Measurements from ENCODE around the gene DNAH1. TPM values are rescaled to one million over a fixed set of nuclear protein-coding genes. Genes with fewer than 3 reads are reported as not detected.
A peak's percentile ranks its signal among the peaks of the same experiment; 100 is the strongest.

Gene DNAH1
- total and polyA plus RNA-seq, 2 donors from 2014 or later, result 1.7 to 12.1 TPM

DNA sequence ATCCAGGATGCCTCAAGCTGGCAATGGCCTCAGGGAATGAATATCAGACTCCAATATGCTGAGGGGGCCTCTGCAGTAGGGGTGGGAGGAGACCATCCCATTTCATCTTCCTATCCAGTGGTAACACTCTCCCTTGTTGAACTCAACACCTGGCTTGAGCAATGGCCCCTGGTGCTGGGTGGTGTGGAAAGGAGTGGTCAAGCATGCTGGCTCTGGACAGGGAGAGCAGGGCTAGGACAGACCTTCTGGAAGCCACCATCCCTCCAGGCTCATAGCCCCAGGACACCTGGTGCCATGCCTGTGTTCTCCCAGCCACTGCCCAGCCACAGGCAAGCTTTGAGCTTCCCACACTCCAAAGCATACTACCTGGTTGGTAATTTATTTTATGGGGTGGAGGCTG is 9.6 kb downstream of the DNAH1 start:
- FAIRE-seq, result no peak
- H3K27ac ChIP-seq (ENCODE audit: low read depth in 2 of 2, low read length in 2 of 2), result no peak overlapping the region
- H3K9me3 ChIP-seq (ENCODE audit: control insufficient read depth in 2 of 3, insufficient read depth in 1 of 3, low read length in 3 of 3), result no peaks in the 10 kb centered on the region
- no peaks in the 10 kb centered on the region for H3K27me3 ChIP-seq (ENCODE audit: control insufficient read depth, insufficient read depth, low read length)
- intact Hi-C loops (cut with DNase I), result no loop called here
- peaks cover 0 to 11% (median 0%) of the 10 kb centered on the region in 3 donors for H3K4me1 ChIP-seq (ENCODE audit: control insufficient read depth in 2 of 3, insufficient read depth in 2 of 3, low read depth in 1 of 3, low read length in 3 of 3)
- peak in 1 of 5 donors; percentile 30 for DNase-seq
- no peak overlapping the region for H3K4me3 ChIP-seq (ENCODE audit: low read length in 3 of 3)
- H3K36me3 ChIP-seq (ENCODE audit: control insufficient read depth in 2 of 3, insufficient read depth in 3 of 3, low read length in 3 of 3), result no peaks in the 10 kb centered on the region
- TF ChIP-seq, protein P1, sequence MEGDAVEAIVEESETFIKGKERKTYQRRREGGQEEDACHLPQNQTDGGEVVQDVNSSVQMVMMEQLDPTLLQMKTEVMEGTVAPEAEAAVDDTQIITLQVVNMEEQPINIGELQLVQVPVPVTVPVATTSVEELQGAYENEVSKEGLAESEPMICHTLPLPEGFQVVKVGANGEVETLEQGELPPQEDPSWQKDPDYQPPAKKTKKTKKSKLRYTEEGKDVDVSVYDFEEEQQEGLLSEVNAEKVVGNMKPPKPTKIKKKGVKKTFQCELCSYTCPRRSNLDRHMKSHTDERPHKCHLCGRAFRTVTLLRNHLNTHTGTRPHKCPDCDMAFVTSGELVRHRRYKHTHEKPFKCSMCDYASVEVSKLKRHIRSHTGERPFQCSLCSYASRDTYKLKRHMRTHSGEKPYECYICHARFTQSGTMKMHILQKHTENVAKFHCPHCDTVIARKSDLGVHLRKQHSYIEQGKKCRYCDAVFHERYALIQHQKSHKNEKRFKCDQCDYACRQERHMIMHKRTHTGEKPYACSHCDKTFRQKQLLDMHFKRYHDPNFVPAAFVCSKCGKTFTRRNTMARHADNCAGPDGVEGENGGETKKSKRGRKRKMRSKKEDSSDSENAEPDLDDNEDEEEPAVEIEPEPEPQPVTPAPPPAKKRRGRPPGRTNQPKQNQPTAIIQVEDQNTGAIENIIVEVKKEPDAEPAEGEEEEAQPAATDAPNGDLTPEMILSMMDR (IDR thresholded peaks at IDR 0.05; ENCODE audit: borderline replicate concordance, extremely low read depth, insufficient read depth), result no peak
- no peak overlapping the region for H3K9ac ChIP-seq (ENCODE audit: low read length in 3 of 3)

DNA sequence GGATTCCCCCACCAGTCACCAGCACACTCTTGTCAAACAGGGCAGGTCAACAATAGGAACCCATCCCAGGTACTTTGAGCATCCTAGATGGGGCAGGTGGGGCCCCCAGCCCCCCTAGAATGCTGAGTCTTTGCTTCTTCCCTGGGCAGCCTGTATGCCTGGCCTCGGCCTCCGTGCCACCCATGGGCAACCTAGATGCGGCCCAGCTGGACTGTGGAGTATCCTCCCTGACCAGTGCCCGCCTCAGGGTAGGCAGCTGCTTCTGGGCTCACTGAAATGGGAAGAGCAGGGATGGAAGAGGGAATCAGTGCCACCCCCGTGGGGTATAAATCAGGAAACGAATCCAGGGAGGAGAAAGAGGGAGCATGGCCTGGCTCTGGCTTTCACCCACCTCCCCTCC is 10.9 kb downstream of the DNAH1 start:
- FAIRE-seq (no peak), DNase-seq (peak in 1 of 5 donors; percentile 53)
- Histone ChIP-seq H3K9ac (ENCODE audit: low read length in 3 of 3) (no peak overlapping the region), H3K9me3 (ENCODE audit: control insufficient read depth in 2 of 3, insufficient read depth in 1 of 3, low read length in 3 of 3) (no peaks in the 10 kb centered on the region), H3K36me3 (ENCODE audit: control insufficient read depth in 2 of 3, insufficient read depth in 3 of 3, low read length in 3 of 3) (no peaks in the 10 kb centered on the region), H3K4me1 (ENCODE audit: control insufficient read depth in 2 of 3, insufficient read depth in 2 of 3, low read depth in 1 of 3, low read length in 3 of 3) (peaks cover 0 to 11% (median 0%) of the 10 kb centered on the region in 3 donors), H3K27ac (ENCODE audit: low read depth in 2 of 2, low read length in 2 of 2) (no peak overlapping the region), H3K27me3 (ENCODE audit: control insufficient read depth, insufficient read depth, low read length) (no peaks in the 10 kb centered on the region), H3K4me3 (ENCODE audit: low read length in 3 of 3) (no peak overlapping the region)
- TF ChIP-seq, protein P1 (IDR thresholded peaks at IDR 0.05; ENCODE audit: borderline replicate concordance, extremely low read depth, insufficient read depth), result no peak
- intact Hi-C loops (cut with DNase I), result no loop called here

DNA sequence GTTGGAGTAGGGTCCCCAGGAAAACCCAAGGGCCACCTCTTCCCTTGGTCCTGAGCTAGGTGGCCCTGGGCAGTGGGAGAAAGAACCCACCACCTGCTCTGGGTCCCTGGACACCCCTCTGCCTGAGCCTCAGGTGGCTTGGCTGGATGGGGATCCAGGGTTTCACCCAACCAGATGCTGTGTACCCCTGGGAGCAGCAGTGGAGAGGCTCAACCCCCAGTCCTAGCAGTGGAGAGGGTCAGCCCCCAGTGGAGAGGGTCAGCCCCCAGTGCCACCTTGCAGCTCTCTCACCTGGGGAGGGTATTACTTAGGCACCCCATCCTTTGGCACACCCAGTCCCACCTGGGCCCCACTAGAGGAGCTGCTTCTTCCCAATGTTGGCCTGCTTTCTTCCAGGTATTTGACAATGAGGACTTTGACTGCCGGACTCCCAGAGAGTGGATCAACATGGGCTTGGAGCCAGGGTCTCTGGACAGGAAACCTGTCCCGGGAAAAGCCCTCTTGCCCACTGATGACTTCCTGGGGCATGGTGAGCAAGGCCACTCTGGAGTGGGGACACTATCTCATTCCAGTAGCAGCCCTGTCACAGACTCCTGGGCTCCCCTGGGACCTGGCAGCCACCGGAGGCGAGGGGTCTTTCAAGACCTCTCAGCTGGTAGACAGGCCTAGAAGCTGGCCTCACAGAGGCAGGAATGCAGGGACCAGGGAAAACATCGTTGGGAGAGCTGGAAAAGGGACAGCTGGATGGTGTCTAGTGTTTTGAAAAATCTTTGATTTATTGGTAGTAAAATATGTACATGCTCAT is 11.6 kb downstream of the DNAH1 start:
- no peak overlapping the region for H3K27ac ChIP-seq (ENCODE audit: low read depth in 2 of 2, low read length in 2 of 2)
- FAIRE-seq (no peak), DNase-seq (peak in 1 of 5 donors; percentile 52)
- H3K27me3 ChIP-seq (ENCODE audit: control insufficient read depth, insufficient read depth, low read length), result no peaks in the 10 kb centered on the region
- H3K36me3 ChIP-seq (ENCODE audit: control insufficient read depth in 2 of 3, insufficient read depth in 3 of 3, low read length in 3 of 3), result no peaks in the 10 kb centered on the region
- H3K4me3 ChIP-seq (ENCODE audit: low read length in 3 of 3), result no peak overlapping the region
- H3K4me1 ChIP-seq (ENCODE audit: control insufficient read depth in 2 of 3, insufficient read depth in 2 of 3, low read depth in 1 of 3, low read length in 3 of 3), result peaks cover 0 to 11% (median 0%) of the 10 kb centered on the region in 3 donors
- TF ChIP-seq, protein P1 (IDR thresholded peaks at IDR 0.05; ENCODE audit: borderline replicate concordance, extremely low read depth, insufficient read depth), result no peak
- intact Hi-C loops (cut with DNase I), result no loop called here
- no peaks in the 10 kb centered on the region for H3K9me3 ChIP-seq (ENCODE audit: control insufficient read depth in 2 of 3, insufficient read depth in 1 of 3, low read length in 3 of 3)
- no peak overlapping the region for H3K9ac ChIP-seq (ENCODE audit: low read length in 3 of 3)
